ENCODE results near the gene SLC35C1. TPM values are rescaled to one million over a fixed set of nuclear protein-coding genes. Genes with fewer than 3 reads are reported as not detected.

SLC35C1 gene
- total and polyA plus RNA-seq, 9 of the 15 experiments (the other 6 are each of a cell fraction or from before 2014, with no cell fraction given): 0.65 to 13.1 (median 2.4) TPM

DNA sequence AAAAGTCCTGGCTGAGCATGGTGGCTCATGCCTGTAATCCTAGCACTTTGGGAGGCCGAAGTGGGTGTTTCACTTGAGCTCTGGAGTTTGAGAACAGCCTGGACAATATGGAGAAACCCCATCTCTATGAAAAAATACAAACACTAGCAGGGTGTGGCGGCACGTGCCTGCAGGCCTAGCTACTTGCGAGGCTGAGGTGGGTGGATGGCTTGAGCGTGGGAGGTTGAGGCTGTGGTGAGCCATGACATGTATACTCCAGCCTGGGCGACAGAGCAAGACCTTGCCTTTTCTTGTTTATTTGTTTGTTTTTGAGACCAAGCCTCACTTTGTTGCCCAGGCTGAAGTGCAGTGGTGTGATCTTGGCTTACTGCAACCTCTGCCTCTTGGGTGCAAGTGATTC is 34.3 kb downstream of the SLC35C1 start (continued):
- TF ChIP-seq, protein P1, sequence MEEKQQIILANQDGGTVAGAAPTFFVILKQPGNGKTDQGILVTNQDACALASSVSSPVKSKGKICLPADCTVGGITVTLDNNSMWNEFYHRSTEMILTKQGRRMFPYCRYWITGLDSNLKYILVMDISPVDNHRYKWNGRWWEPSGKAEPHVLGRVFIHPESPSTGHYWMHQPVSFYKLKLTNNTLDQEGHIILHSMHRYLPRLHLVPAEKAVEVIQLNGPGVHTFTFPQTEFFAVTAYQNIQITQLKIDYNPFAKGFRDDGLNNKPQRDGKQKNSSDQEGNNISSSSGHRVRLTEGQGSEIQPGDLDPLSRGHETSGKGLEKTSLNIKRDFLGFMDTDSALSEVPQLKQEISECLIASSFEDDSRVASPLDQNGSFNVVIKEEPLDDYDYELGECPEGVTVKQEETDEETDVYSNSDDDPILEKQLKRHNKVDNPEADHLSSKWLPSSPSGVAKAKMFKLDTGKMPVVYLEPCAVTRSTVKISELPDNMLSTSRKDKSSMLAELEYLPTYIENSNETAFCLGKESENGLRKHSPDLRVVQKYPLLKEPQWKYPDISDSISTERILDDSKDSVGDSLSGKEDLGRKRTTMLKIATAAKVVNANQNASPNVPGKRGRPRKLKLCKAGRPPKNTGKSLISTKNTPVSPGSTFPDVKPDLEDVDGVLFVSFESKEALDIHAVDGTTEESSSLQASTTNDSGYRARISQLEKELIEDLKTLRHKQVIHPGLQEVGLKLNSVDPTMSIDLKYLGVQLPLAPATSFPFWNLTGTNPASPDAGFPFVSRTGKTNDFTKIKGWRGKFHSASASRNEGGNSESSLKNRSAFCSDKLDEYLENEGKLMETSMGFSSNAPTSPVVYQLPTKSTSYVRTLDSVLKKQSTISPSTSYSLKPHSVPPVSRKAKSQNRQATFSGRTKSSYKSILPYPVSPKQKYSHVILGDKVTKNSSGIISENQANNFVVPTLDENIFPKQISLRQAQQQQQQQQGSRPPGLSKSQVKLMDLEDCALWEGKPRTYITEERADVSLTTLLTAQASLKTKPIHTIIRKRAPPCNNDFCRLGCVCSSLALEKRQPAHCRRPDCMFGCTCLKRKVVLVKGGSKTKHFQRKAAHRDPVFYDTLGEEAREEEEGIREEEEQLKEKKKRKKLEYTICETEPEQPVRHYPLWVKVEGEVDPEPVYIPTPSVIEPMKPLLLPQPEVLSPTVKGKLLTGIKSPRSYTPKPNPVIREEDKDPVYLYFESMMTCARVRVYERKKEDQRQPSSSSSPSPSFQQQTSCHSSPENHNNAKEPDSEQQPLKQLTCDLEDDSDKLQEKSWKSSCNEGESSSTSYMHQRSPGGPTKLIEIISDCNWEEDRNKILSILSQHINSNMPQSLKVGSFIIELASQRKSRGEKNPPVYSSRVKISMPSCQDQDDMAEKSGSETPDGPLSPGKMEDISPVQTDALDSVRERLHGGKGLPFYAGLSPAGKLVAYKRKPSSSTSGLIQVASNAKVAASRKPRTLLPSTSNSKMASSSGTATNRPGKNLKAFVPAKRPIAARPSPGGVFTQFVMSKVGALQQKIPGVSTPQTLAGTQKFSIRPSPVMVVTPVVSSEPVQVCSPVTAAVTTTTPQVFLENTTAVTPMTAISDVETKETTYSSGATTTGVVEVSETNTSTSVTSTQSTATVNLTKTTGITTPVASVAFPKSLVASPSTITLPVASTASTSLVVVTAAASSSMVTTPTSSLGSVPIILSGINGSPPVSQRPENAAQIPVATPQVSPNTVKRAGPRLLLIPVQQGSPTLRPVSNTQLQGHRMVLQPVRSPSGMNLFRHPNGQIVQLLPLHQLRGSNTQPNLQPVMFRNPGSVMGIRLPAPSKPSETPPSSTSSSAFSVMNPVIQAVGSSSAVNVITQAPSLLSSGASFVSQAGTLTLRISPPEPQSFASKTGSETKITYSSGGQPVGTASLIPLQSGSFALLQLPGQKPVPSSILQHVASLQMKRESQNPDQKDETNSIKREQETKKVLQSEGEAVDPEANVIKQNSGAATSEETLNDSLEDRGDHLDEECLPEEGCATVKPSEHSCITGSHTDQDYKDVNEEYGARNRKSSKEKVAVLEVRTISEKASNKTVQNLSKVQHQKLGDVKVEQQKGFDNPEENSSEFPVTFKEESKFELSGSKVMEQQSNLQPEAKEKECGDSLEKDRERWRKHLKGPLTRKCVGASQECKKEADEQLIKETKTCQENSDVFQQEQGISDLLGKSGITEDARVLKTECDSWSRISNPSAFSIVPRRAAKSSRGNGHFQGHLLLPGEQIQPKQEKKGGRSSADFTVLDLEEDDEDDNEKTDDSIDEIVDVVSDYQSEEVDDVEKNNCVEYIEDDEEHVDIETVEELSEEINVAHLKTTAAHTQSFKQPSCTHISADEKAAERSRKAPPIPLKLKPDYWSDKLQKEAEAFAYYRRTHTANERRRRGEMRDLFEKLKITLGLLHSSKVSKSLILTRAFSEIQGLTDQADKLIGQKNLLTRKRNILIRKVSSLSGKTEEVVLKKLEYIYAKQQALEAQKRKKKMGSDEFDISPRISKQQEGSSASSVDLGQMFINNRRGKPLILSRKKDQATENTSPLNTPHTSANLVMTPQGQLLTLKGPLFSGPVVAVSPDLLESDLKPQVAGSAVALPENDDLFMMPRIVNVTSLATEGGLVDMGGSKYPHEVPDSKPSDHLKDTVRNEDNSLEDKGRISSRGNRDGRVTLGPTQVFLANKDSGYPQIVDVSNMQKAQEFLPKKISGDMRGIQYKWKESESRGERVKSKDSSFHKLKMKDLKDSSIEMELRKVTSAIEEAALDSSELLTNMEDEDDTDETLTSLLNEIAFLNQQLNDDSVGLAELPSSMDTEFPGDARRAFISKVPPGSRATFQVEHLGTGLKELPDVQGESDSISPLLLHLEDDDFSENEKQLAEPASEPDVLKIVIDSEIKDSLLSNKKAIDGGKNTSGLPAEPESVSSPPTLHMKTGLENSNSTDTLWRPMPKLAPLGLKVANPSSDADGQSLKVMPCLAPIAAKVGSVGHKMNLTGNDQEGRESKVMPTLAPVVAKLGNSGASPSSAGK (IDR thresholded peaks at IDR 0.05): peak; percentile 58
- TF ChIP-seq, protein P2, sequence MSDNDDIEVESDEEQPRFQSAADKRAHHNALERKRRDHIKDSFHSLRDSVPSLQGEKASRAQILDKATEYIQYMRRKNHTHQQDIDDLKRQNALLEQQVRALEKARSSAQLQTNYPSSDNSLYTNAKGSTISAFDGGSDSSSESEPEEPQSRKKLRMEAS (CRISPR knock-in tag; IDR thresholded peaks at IDR 0.05): peak; percentile 37; the same call in 1 of the 2 replicates
- TF ChIP-seq, protein P3, sequence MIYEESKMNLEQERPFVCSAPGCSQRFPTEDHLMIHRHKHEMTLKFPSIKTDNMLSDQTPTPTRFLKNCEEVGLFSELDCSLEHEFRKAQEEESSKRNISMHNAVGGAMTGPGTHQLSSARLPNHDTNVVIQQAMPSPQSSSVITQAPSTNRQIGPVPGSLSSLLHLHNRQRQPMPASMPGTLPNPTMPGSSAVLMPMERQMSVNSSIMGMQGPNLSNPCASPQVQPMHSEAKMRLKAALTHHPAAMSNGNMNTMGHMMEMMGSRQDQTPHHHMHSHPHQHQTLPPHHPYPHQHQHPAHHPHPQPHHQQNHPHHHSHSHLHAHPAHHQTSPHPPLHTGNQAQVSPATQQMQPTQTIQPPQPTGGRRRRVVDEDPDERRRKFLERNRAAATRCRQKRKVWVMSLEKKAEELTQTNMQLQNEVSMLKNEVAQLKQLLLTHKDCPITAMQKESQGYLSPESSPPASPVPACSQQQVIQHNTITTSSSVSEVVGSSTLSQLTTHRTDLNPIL (CRISPR knock-in tag; IDR thresholded peaks at IDR 0.05): no peak
- TF ChIP-seq, protein P4, sequence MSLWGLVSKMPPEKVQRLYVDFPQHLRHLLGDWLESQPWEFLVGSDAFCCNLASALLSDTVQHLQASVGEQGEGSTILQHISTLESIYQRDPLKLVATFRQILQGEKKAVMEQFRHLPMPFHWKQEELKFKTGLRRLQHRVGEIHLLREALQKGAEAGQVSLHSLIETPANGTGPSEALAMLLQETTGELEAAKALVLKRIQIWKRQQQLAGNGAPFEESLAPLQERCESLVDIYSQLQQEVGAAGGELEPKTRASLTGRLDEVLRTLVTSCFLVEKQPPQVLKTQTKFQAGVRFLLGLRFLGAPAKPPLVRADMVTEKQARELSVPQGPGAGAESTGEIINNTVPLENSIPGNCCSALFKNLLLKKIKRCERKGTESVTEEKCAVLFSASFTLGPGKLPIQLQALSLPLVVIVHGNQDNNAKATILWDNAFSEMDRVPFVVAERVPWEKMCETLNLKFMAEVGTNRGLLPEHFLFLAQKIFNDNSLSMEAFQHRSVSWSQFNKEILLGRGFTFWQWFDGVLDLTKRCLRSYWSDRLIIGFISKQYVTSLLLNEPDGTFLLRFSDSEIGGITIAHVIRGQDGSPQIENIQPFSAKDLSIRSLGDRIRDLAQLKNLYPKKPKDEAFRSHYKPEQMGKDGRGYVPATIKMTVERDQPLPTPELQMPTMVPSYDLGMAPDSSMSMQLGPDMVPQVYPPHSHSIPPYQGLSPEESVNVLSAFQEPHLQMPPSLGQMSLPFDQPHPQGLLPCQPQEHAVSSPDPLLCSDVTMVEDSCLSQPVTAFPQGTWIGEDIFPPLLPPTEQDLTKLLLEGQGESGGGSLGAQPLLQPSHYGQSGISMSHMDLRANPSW (CRISPR knock-in tag; IDR thresholded peaks at IDR 0.05): no peak
- no peak for TF ChIP-seq PTTG1 (tag; IDR thresholded peaks at IDR 0.05; ENCODE audit: low read depth)
- no peak for TF ChIP-seq DACH1 (IDR thresholded peaks at IDR 0.05; ENCODE audit: partially characterized antibody)
- TF ChIP-seq EGR1 (conservative IDR thresholded peaks at IDR 0.05): peak; percentile 70
- TF ChIP-seq HNRNPH1 (optimal IDR thresholded peaks at IDR 0.05; ENCODE audit: low read depth, low read length): no peak
- no peak for TF ChIP-seq ZNF121 (CRISPR knock-in tag; conservative IDR thresholded peaks at IDR 0.05)

Measured in K562 (cell line).